Tibial artery (tissue), 4 donors: Measurements from ENCODE around the gene RCAN2.

Experiments used
- DNase-seq, 2 donors: peaks; one replicate each; pipeline ENCODE4 v3.0.0-alpha.2; 2019
- H3K27ac ChIP-seq, 2 donors: fragments of 200-600 bp; sonication (generic) in 1 of 2; 1 replicate in 1 of 2; 2 replicates in 1 of 2; pipeline ENCODE4 v1.5.1; 2018 to 2019; ENCODE audit warnings: mild to moderate bottlenecking in 1 of 2
- H3K27me3 ChIP-seq, 2 donors: fragments of 200-600 bp; sonication (generic) in 1 of 2; one replicate each; pipeline versions ENCODE4 v1.5.1 to v1.6.0; 2016 to 2019
- H3K36me3 ChIP-seq, 3 donors: fragments of 200-600 bp; sonication (generic) in 2 of 3; one replicate each; pipeline ENCODE4 v1.5.1; 2016 to 2019; ENCODE audit warnings: mild to moderate bottlenecking in 2 of 3
- H3K4me1 ChIP-seq, 4 donors: fragments of 200-600 bp; sonication (generic) in 2 of 4; 1 replicate in 3 of 4; 2 replicates in 1 of 4; pipeline ENCODE4 v1.5.1; 2016 to 2019
- H3K4me3 ChIP-seq, 2 donors: fragments of 200-600 bp; sonication (generic) in 1 of 2; 1 replicate in 1 of 2; 2 replicates in 1 of 2; pipeline ENCODE4 v1.5.1; 2018 to 2019; ENCODE audit warnings: mild to moderate bottlenecking in 2 of 2
- H3K9me3 ChIP-seq, 3 donors: fragments of 200-600 bp; sonication (generic) in 1 of 3; one replicate each; pipeline ENCODE4 v1.5.1; 2016 to 2019
- intact Hi-C: fragments of 100-400 bp; cut with DNase I; formaldehyde crosslinking; loops from one replicate; pipeline ENCODE4 v1.15.0; 2023; ENCODE audit warnings: low total_unique reads
- TF ChIP-seq, protein P1 (sequence below), 2 experiments: fragments of 200-600 bp in 1 of 2; fragments of 450-650 bp in 1 of 2; IDR thresholded peaks; one replicate each; pipeline ENCODE4 v1.5.1; 2017 to 2019; ENCODE audit warnings: antibody characterized with exemption in 2 of 2, mild to moderate bottlenecking in 1 of 2, moderate library complexity in 1 of 2

RCAN2 gene

DNA sequence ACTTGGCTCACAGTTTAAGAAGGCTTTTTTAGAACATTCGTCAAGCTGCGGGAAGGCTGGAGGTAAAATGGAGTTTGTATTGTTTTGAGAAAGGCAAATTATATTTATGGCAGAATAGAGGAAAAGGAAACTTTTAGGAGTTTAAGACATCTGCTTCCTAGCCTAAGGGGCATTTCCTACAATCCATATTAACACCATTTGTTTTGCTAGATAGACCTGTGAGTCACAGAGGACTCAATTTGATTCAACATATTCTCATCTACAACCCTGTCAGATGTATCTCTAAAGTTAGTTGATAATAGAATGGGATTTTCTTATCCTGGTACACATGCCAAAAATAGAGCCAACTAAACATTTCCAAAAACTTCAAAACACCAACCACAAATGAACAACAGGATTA, 35.0 kb downstream of the RCAN2 start:
- Histone ChIP-seq H3K27ac (peak overlapping the region; percentile 59), H3K36me3 (peaks cover 0 to 3% (median 0%) of the 10 kb centered on the region in 3 donors), H3K9me3 (no peaks in the 10 kb centered on the region), H3K4me3 (no peak overlapping the region), H3K4me1 (peaks cover 0 to 79% (median 37%) of the 10 kb centered on the region in 4 donors), H3K27me3 (no peaks in the 10 kb centered on the region)
- intact Hi-C loops, result no loop called here
- TF ChIP-seq, protein P1, sequence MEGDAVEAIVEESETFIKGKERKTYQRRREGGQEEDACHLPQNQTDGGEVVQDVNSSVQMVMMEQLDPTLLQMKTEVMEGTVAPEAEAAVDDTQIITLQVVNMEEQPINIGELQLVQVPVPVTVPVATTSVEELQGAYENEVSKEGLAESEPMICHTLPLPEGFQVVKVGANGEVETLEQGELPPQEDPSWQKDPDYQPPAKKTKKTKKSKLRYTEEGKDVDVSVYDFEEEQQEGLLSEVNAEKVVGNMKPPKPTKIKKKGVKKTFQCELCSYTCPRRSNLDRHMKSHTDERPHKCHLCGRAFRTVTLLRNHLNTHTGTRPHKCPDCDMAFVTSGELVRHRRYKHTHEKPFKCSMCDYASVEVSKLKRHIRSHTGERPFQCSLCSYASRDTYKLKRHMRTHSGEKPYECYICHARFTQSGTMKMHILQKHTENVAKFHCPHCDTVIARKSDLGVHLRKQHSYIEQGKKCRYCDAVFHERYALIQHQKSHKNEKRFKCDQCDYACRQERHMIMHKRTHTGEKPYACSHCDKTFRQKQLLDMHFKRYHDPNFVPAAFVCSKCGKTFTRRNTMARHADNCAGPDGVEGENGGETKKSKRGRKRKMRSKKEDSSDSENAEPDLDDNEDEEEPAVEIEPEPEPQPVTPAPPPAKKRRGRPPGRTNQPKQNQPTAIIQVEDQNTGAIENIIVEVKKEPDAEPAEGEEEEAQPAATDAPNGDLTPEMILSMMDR (IDR thresholded peaks at IDR 0.05), result no peak
- no peak for DNase-seq

DNA sequence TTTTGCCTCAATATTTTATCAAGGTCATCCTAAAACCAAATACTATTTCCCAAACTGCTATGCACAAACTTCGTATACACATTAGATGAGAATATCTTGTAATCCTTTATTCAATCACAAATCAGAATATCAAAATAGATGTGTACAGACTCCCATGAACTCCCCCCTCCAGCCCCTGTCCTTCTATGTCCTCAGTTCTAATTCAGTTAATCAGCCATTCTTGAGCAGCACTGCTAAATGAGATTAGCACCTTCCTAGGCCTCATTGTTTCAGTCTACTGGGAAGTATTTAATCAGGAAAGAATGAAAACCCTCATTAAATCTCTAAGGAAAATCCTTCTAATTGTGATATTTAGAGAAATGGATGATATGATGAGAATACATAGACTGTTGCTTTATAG, 36.6 kb downstream of the RCAN2 start:
- no peak for DNase-seq
- H3K9me3 ChIP-seq, result no peaks in the 10 kb centered on the region
- intact Hi-C loops, result no loop called here
- H3K36me3 ChIP-seq, result peaks cover 0 to 3% (median 0%) of the 10 kb centered on the region in 3 donors
- no peak overlapping the region for H3K4me3 ChIP-seq
- H3K27me3 ChIP-seq, result no peaks in the 10 kb centered on the region
- H3K4me1 ChIP-seq, result peaks cover 0 to 78% (median 37%) of the 10 kb centered on the region in 4 donors
- peak overlapping the region; percentile 59 for H3K27ac ChIP-seq
- TF ChIP-seq, protein P1 (IDR thresholded peaks at IDR 0.05), result no peak

DNA sequence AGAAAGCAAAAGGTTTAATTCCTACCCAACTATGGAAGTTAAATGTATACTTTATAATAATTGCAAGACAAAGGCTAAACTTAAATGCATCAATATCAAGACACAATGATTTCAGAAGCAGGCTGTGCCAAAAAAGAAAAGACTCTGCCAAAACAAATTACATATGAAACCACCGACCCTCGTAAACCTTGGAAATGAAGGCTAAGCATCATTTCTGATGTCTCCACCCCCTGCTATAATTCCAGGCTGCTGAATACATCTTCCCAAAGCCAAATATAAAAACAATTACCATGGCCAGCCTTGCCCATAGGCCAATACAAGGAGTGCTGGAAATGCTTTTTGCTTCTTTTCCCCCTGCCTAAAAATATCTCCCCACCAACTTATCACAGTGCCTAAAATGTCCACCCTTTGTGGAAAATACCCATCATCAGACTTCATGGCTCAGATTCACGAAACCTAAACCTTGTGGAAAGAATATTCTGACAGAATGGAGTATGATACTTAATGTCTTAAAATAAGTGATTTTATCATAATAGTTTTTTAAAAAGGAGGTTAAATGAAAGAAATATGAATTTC, 37.4 kb downstream of the RCAN2 start:
- H3K36me3 ChIP-seq, result peaks cover 0 to 3% (median 0%) of the 10 kb centered on the region in 3 donors
- H3K27ac ChIP-seq, result peak overlapping the region; percentile 59
- DNase-seq, result no peak
- intact Hi-C loops, result no loop called here
- peaks cover 0 to 74% (median 37%) of the 10 kb centered on the region in 4 donors for H3K4me1 ChIP-seq
- no peak overlapping the region for H3K4me3 ChIP-seq
- no peaks in the 10 kb centered on the region for H3K27me3 ChIP-seq
- TF ChIP-seq, protein P1 (IDR thresholded peaks at IDR 0.05), result no peak
- no peaks in the 10 kb centered on the region for H3K9me3 ChIP-seq

DNA sequence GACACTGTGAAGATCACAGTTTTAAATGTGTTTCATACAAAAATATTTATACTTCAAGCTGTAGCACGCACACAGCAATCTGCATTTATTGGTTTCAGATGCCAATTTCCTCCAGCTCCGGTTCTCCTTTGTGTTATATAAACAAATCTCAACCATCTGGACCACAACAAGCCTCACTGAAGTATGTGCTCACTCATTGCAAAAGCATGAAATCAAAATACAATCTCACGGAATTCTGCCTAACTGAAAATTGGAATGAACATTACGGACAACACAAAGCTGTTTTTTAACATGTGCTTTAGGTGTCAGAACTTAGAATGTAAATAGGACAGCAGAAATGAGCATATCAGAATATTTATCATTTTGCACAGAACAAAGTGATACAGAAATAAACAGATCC, 38.0 kb downstream of the RCAN2 start:
- Histone ChIP-seq H3K4me1 (peaks cover 0 to 72% (median 37%) of the 10 kb centered on the region in 4 donors), H3K36me3 (peaks cover 0 to 3% (median 0%) of the 10 kb centered on the region in 3 donors), H3K27me3 (no peaks in the 10 kb centered on the region), H3K9me3 (no peaks in the 10 kb centered on the region), H3K4me3 (no peak overlapping the region), H3K27ac (peak overlapping the region; percentile 59)
- intact Hi-C loops, result no loop called here
- DNase-seq, result no peak
- TF ChIP-seq, protein P1 (IDR thresholded peaks at IDR 0.05), result no peak

DNA sequence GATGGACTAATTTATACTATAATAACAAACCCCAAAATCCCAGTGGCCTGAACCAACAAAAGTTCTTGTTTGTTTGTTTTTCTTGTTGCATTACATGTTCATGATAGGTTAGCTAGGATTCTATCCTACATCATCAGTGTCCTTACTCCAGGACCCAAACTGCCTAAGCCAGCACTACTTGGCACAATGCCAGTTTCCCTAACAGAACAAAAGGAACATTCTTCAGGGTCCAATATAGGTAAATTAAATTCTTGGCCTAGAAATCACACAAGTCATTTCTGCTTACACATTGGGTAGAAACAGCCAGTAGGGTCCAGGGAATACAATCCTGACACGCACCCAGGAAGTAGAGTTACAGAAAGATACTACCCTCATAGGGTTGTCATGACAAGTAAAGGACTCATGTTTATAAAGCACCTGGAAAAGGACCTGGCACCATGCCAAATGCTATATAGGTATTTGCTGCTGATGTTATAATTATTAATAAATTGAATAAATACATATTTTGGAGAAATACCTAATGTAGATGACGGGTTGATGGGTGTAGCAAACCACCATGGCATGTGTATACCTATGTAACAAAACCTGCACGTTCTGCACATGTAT, 38.8 kb downstream of the RCAN2 start:
- H3K27ac ChIP-seq, result peak overlapping the region; percentile 59

More for the DNA sequence above, 38.8 kb downstream of the RCAN2 start:
- TF ChIP-seq, protein P1 (IDR thresholded peaks at IDR 0.05), result no peak
- DNase-seq, result no peak
- no peaks in the 10 kb centered on the region for H3K27me3 ChIP-seq
- peaks cover 0 to 64% (median 37%) of the 10 kb centered on the region in 4 donors for H3K4me1 ChIP-seq
- intact Hi-C loops, result no loop called here
- H3K9me3 ChIP-seq, result no peaks in the 10 kb centered on the region
- no peak overlapping the region for H3K4me3 ChIP-seq
- peaks cover 0 to 3% (median 0%) of the 10 kb centered on the region in 3 donors for H3K36me3 ChIP-seq
